H1 (cell line): ENCODE measurements around the gene RELT. TPM values are rescaled to one million over a fixed set of nuclear protein-coding genes. Genes with fewer than 3 reads are reported as not detected.

ENCODE experiments used
- CTCF ChIA-PET: fragments of 300-600 bp; sonication (Branson Sonifier 250); formaldehyde crosslinking; loops from one replicate; lab custom pipeline; 2021; ENCODE audit not compliant: partially characterized antibody; lab: Charles Lee
- POLR2A ChIA-PET: fragments of 300-600 bp; sonication (Branson Sonifier 250); formaldehyde crosslinking; loops from one replicate; lab custom pipeline; 2021; ENCODE audit warnings: inconsistent platforms; ENCODE audit not compliant: partially characterized antibody; lab: Charles Lee
- DNase-seq, 2 experiments: peaks; one replicate each; pipeline versions ENCODE4 v3.0.0 to v3.0.0-alpha.2; 2010 to 2022; ENCODE audit warnings: low spot score in 2 of 2, low read depth in 1 of 2, mixed read lengths in 1 of 2
- FAIRE-seq: peaks from 2 replicates; lab custom pipeline; 2011; peaks lifted over from hg19 to GRCh38; lab: Jason Lieb, UNC
- H2AFZ ChIP-seq: 2 replicates; pipeline ENCODE4 v1.8.1; 2012; ENCODE audit warnings: low read length, inconsistent platforms
- H2AK5ac ChIP-seq: 2 replicates; pipeline ENCODE4 v1.6.1; 2013; ENCODE audit warnings: low read depth, low read length
- H2BK120ac ChIP-seq: replicated peaks from 2 replicates; pipeline ENCODE3; 2013; ENCODE audit warnings: low read depth, low read length, inconsistent platforms
- H2BK12ac ChIP-seq: 2 replicates; pipeline ENCODE4 v1.6.1; 2013; ENCODE audit warnings: low read depth, low read length
- H2BK15ac ChIP-seq: 2 replicates; pipeline ENCODE4 v1.6.1; 2013; ENCODE audit warnings: low read length
- H2BK20ac ChIP-seq: 2 replicates; pipeline ENCODE4 v1.6.1; 2013; ENCODE audit warnings: low read length
- H2BK5ac ChIP-seq: 2 replicates; pipeline ENCODE4 v1.6.1; 2013; ENCODE audit warnings: low read depth, low read length
- H3K14ac ChIP-seq: 2 replicates; pipeline ENCODE4 v1.6.1; 2013; ENCODE audit warnings: inconsistent platforms; ENCODE audit not compliant: insufficient read length
- H3K18ac ChIP-seq: 2 replicates; pipeline ENCODE4 v1.6.1; 2013; ENCODE audit warnings: low read length; ENCODE audit errors: extremely low read depth
- H3K23ac ChIP-seq: 2 replicates; pipeline ENCODE4 v1.6.1; 2013; ENCODE audit warnings: inconsistent platforms; ENCODE audit not compliant: insufficient read length
- H3K23me2 ChIP-seq: 2 replicates; pipeline ENCODE4 v1.6.1; 2013; ENCODE audit warnings: low read depth, low read length
- H3K27ac ChIP-seq: 2 replicates; pipeline ENCODE4 v1.6.1; 2011; ENCODE audit warnings: low read depth, low read length, inconsistent platforms
- H3K27me3 ChIP-seq, 4 experiments: replicated peaks in 1 of 4; 1 replicate in 1 of 4; 2 replicates in 3 of 4; pipeline versions ENCODE4 v1.6.1 to v1.8.1; 2011 to 2013; ENCODE audit warnings: low read length in 3 of 4, mild to moderate bottlenecking in 3 of 4, inconsistent platforms in 2 of 4, mixed read lengths in 2 of 4, moderate library complexity in 1 of 4; ENCODE audit not compliant: control insufficient read depth in 3 of 4, insufficient read depth in 3 of 4; ENCODE audit errors: extremely low read depth in 1 of 4
- H3K36me3 ChIP-seq, 4 experiments: 2 replicates each; pipeline versions ENCODE4 v1.6.1 to v1.8.1; 2011 to 2013; ENCODE audit warnings: mild to moderate bottlenecking in 4 of 4, low read length in 3 of 4, moderate library complexity in 2 of 4, control low read depth in 1 of 4, inconsistent platforms in 1 of 4; ENCODE audit not compliant: insufficient read depth in 4 of 4, control insufficient read depth in 2 of 4
- H3K4ac ChIP-seq: replicated peaks from 2 replicates; pipeline ENCODE3; 2013; ENCODE audit warnings: low read length, low read depth, mixed read lengths, inconsistent platforms; ENCODE audit not compliant: insufficient read length
- H3K4me1 ChIP-seq, 4 experiments: replicated peaks in 1 of 4; 1 replicate in 1 of 4; 2 replicates in 3 of 4; pipeline versions ENCODE4 v1.6.1 to v1.8.1; 2011 to 2013; ENCODE audit warnings: low read length in 3 of 4, inconsistent platforms in 2 of 4, mixed read lengths in 1 of 4; ENCODE audit not compliant: insufficient read depth in 4 of 4, control insufficient read depth in 3 of 4
- H3K4me2 ChIP-seq, 2 experiments: 2 replicates each; pipeline versions ENCODE4 v1.6.1 to v1.8.1; 2011 to 2013; ENCODE audit warnings: low read depth in 2 of 2, low read length in 2 of 2, control low read depth in 1 of 2, inconsistent platforms in 1 of 2, mild to moderate bottlenecking in 1 of 2; ENCODE audit not compliant: insufficient read depth in 1 of 2
- H3K4me3 ChIP-seq, 4 experiments: fragments of 200-600, 300-600 bp in 1 of 4; sonication (generic), shearing (Covaris generic), sonication (Bioruptor Twin) in 1 of 4; 2 replicates each; pipeline versions ENCODE4 v1.5.1 to v1.8.1; 2011 to 2016; ENCODE audit warnings: low read length in 4 of 4, low read depth in 3 of 4, control low read depth in 2 of 4, inconsistent platforms in 2 of 4, mild to moderate bottlenecking in 2 of 4, mixed read lengths in 1 of 4, moderate library complexity in 1 of 4; ENCODE audit not compliant: insufficient read depth in 2 of 4; ENCODE audit errors: extremely low read depth in 1 of 4
- H3K56ac ChIP-seq: replicated peaks from 2 replicates; pipeline ENCODE3; 2013; ENCODE audit warnings: low read depth, mild to moderate bottlenecking, mixed read lengths, low read length, inconsistent platforms; ENCODE audit not compliant: insufficient read length
- H3K79me1 ChIP-seq: 2 replicates; pipeline ENCODE4 v1.6.1; 2013; ENCODE audit warnings: low read depth, low read length, control low read depth
- H3K79me2 ChIP-seq, 2 experiments: 2 replicates each; pipeline versions ENCODE4 v1.6.1 to v1.8.1; 2012 to 2013; ENCODE audit warnings: low read length in 2 of 2, mild to moderate bottlenecking in 2 of 2, inconsistent platforms in 1 of 2; ENCODE audit not compliant: insufficient read depth in 2 of 2, control insufficient read depth in 1 of 2
- H3K9ac ChIP-seq, 4 experiments: replicated peaks in 1 of 4; 1 replicate in 1 of 4; 2 replicates in 3 of 4; pipeline versions ENCODE4 v1.6.1 to v1.8.1; 2011 to 2013; ENCODE audit warnings: low read depth in 3 of 4, low read length in 3 of 4, control low read depth in 2 of 4, mild to moderate bottlenecking in 2 of 4, moderate library complexity in 2 of 4, inconsistent platforms in 1 of 4; ENCODE audit errors: extremely low read depth in 1 of 4
- H3K9me3 ChIP-seq, 2 experiments: 2 replicates each; pipeline versions ENCODE4 v1.6.1 to v1.8.1; 2012 to 2013; ENCODE audit warnings: mild to moderate bottlenecking in 2 of 2, moderate library complexity in 2 of 2, control low read depth in 1 of 2, inconsistent platforms in 1 of 2, low read depth in 1 of 2, low read length in 1 of 2, mixed read lengths in 1 of 2; ENCODE audit not compliant: insufficient read depth in 2 of 2
- H4K20me1 ChIP-seq, 2 experiments: replicated peaks in 1 of 2; 2 replicates each; pipeline versions ENCODE3 to v1.8.1; 2011 to 2013; ENCODE audit warnings: inconsistent platforms in 2 of 2, low read length in 2 of 2, mild to moderate bottlenecking in 1 of 2; ENCODE audit not compliant: insufficient read depth in 2 of 2, control insufficient read depth in 1 of 2
- H4K5ac ChIP-seq: 2 replicates; pipeline ENCODE4 v1.6.1; 2013; ENCODE audit warnings: low read length, low read depth, mixed read lengths, inconsistent platforms; ENCODE audit not compliant: insufficient read length
- H4K8ac ChIP-seq: 2 replicates; pipeline ENCODE4 v1.8.0; 2013; ENCODE audit warnings: mild to moderate bottlenecking, moderate library complexity, low read length, inconsistent platforms; ENCODE audit not compliant: insufficient read depth; ENCODE audit errors: extremely low read depth
- H4K91ac ChIP-seq: replicated peaks from 2 replicates; pipeline ENCODE3; 2013; ENCODE audit warnings: low read length, mixed read lengths, inconsistent platforms; ENCODE audit not compliant: insufficient read length
- CEBPB ChIP-seq: IDR thresholded peaks from 2 replicates; pipeline ENCODE4 v1.6.1; 2012; ENCODE audit warnings: low read depth, low read length
- CHD1 ChIP-seq: IDR thresholded peaks from 2 replicates; pipeline ENCODE4 v1.6.1; 2012; ENCODE audit warnings: low read depth, low read length, improper control_type of control experiment
- CREB1 ChIP-seq: IDR thresholded peaks from 2 replicates; pipeline ENCODE4 v1.6.1; 2012; ENCODE audit warnings: inconsistent platforms
- EP300 ChIP-seq, 2 experiments: IDR thresholded peaks; 1 replicate in 1 of 2; 2 replicates in 1 of 2; pipeline ENCODE4 v1.6.1; 2011 to 2012; ENCODE audit warnings: low read depth in 2 of 2, low read length in 2 of 2, mild to moderate bottlenecking in 2 of 2, borderline replicate concordance in 1 of 2, inconsistent platforms in 1 of 2, moderate library complexity in 1 of 2
- GTF2F1 ChIP-seq: IDR thresholded peaks from 2 replicates; pipeline ENCODE4 v1.6.1; 2012; ENCODE audit warnings: low read depth, low read length, improper control_type of control experiment, borderline replicate concordance
- KDM4A ChIP-seq: IDR thresholded peaks from one replicate; pipeline ENCODE4 v1.7.1; 2012; ENCODE audit warnings: low read depth, mild to moderate bottlenecking, moderate library complexity, low read length, inconsistent platforms; ENCODE audit not compliant: severe bottlenecking
- KDM5A ChIP-seq: fragments of 200-600 bp; IDR thresholded peaks from 2 replicates; pipeline ENCODE4 v1.7.1; 2012; ENCODE audit warnings: mild to moderate bottlenecking, low read length, inconsistent platforms, mixed read lengths
- MAFK ChIP-seq: IDR thresholded peaks from 2 replicates; pipeline ENCODE4 v1.6.1; 2012; ENCODE audit warnings: low read depth, mild to moderate bottlenecking, improper control_type of control experiment, low read length
- POLR2AphosphoS5 ChIP-seq: IDR thresholded peaks from 2 replicates; pipeline ENCODE4 v1.6.1; 2011; ENCODE audit warnings: low read depth, low read length
- RXRA ChIP-seq: IDR thresholded peaks from 2 replicates; pipeline ENCODE4 v1.6.1; 2011; ENCODE audit warnings: low read depth, mild to moderate bottlenecking, low read length, moderate library complexity; ENCODE audit not compliant: insufficient read depth
- SP1 ChIP-seq: IDR thresholded peaks from 2 replicates; pipeline ENCODE4 v1.6.1; 2011; ENCODE audit warnings: low read depth, low read length
- SUZ12 ChIP-seq: fragments of 200-600 bp; sonication (generic); IDR thresholded peaks from 2 replicates; pipeline ENCODE4 v1.6.1; 2012; ENCODE audit warnings: mild to moderate bottlenecking, inconsistent platforms, low read length, moderate library complexity, mixed read lengths
- TAF1 ChIP-seq: IDR thresholded peaks from 2 replicates; pipeline ENCODE4 v1.6.1; 2011; ENCODE audit warnings: mild to moderate bottlenecking, low read depth, low read length
- TBP ChIP-seq: IDR thresholded peaks from 2 replicates; pipeline ENCODE4 v1.6.1; 2011; ENCODE audit warnings: low read depth, low read length, improper control_type of control experiment
- YY1 ChIP-seq: IDR thresholded peaks from 2 replicates; pipeline ENCODE4 v1.6.1; 2011; ENCODE audit warnings: low read depth, mild to moderate bottlenecking, low read length
- WGBS, 2 experiments: shearing (Covaris generic) in 1 of 2; methylation state at CpG; one replicate each; pipeline versions ENCODE4 v1.1.6 to v1.1.7; 2013 to 2015; ENCODE audit warnings: low lambda C conversion rate in 2 of 2, mixed read lengths in 2 of 2, inconsistent platforms in 1 of 2, low coverage in 1 of 2, missing lambda C conversion rate in 1 of 2; ENCODE audit not compliant: insufficient replicate concordance in 2 of 2, insufficient coverage in 1 of 2, insufficient read length in 1 of 2; ENCODE audit errors: extremely low coverage in 1 of 2, missing lambda C conversion rate in 1 of 2; 5-methylcytosine and 5-hydroxymethylcytosine counted together
- polyA plus RNA-seq, 7 experiments: library from polyadenylated mRNA; depleted of rRNA in 3 of 7; stranded (reverse) in 5 of 7; unstranded in 2 of 7; fragments of >200 nt in 5 of 7; fragments of 200-250 nt in 2 of 7; gene quantifications; 1 replicate in 5 of 7; 2 replicates in 1 of 7; 4 replicates in 1 of 7; pipeline versions ENCODE4 v1.2.1 to v1.2.3, GENCODE V29; 2011 to 2013; ENCODE audit warnings: missing spikeins in 2 of 7, mixed read lengths in 2 of 7
- total RNA-seq: library from RNA; stranded (reverse); fragmentation: NEBNext Ultra II Directional; extraction: Animal tissue kit (Norgen Biotek cat#: 25700); gene quantifications from 2 replicates; pipeline ENCODE4 v1.2.1, GENCODE V29; 2021

RELT gene
- total and polyA plus RNA-seq, 2 of the 8 experiments (the other 6 are each of a cell fraction or from before 2014, with no cell fraction given): 3.4 to 5.7 TPM

- Histone ChIP-seq H2BK120ac (no peak overlapping the region), H3K79me1 (no peaks in the 10 kb centered on the region), H2BK15ac (no peak overlapping the region), H3K18ac (no peak overlapping the region), H2AFZ (no peak overlapping the region), H3K4ac (no peak overlapping the region), H3K9me3 (no peaks in the 10 kb centered on the region), H3K9ac (no peak overlapping the region), H2AK5ac (no peak overlapping the region), H2BK5ac (no peak overlapping the region), H3K56ac (no peak overlapping the region), H3K4me3 (no peak overlapping the region), H3K23ac (no peak overlapping the region), H4K20me1 (no peaks in the 10 kb centered on the region), H3K4me1 (peaks cover 0 to 3% (median 0%) of the 10 kb centered on the region in 4 experiments; a peak in 1 of 7 replicates), H2BK20ac (no peak overlapping the region), H3K36me3 (no peaks in the 10 kb centered on the region), H3K27me3 (no peaks in the 10 kb centered on the region), H3K79me2 (no peaks in the 10 kb centered on the region), H3K14ac (no peak overlapping the region), H4K8ac (no peak overlapping the region), H2BK12ac (no peak overlapping the region), H4K91ac (no peak overlapping the region), H3K4me2 (no peak overlapping the region), H3K23me2 (no peaks in the 10 kb centered on the region), H3K27ac (no peak overlapping the region), H4K5ac (no peak overlapping the region)
- CTCF ChIA-PET: interaction anchor here (0.7 to 1.7 kb wide), 3 partner anchors 8 to 837 kb away, joined by 3 to 4 read pairs (median 4); no protein-coding TSS in a partner anchor
- 93% methylated on average over 5 of the region's 5 CpGs; no CpG with 5 or more reads in 1 of the 2 experiments for WGBS, 2 experiments
- FAIRE-seq (no peak), DNase-seq (no peak)
- POLR2A ChIA-PET: interaction anchor here (0.7 to 0.8 kb wide), 2 partner anchors 44 to 722 kb away, joined by 3 read pairs; no protein-coding TSS in a partner anchor
- TF ChIP-seq RXRA: no peak
- TF ChIP-seq EP300 (IDR thresholded peaks at IDR 0.05; ENCODE audit: borderline replicate concordance in 1 of 2, low read depth in 2 of 2, low read length in 2 of 2): no peak
- TF ChIP-seq KDM4A: no peak
- no peak for TF ChIP-seq MAFK
- no peak for TF ChIP-seq POLR2AphosphoS5
- no peak for TF ChIP-seq YY1
- TF ChIP-seq CHD1: no peak
- TF ChIP-seq KDM5A: no peak
- no peak for TF ChIP-seq TBP
- TF ChIP-seq CREB1: no peak
- TF ChIP-seq SUZ12: no peak
- TF ChIP-seq SP1: no peak
- no peak for TF ChIP-seq CEBPB
- TF ChIP-seq GTF2F1: no peak
- no peak for TF ChIP-seq TAF1
Measured at GRCh38 chr11:73431396-73431795, 55.2 kb downstream of the RELT start.
